ENCODE measurements around the gene GNB4.

Gene GNB4

GRCh38 chr3:179451265-179452175 lies at the start of gene GNB4:
GNB4 (minus strand) TSS chr3:179451470; CDS start chr3:179426200, 25,270 bp downstream.
- DNase-seq: peak; percentile 56 to 78

- no peak for DNase-seq
Measured at GRCh38 chr3:179495483-179495882, 44.2 kb upstream of the GNB4 start.

GRCh38 chr3:179493260-179493659 lies 42.0 kb upstream of the GNB4 start:
- DNase-seq: no peak

GRCh38 chr3:179488213-179488612 lies 36.9 kb upstream of the GNB4 start:
- no peak for DNase-seq

GRCh38 chr3:179486806-179487205 lies 35.5 kb upstream of the GNB4 start:
- DNase-seq: no peak

- no peak for DNase-seq
Measured at GRCh38 chr3:179482857-179483256, 31.6 kb upstream of the GNB4 start.

GRCh38 chr3:179476215-179476614 lies 24.9 kb upstream of the GNB4 start:
- no peak for DNase-seq

- no peak for DNase-seq
Measured at GRCh38 chr3:179474480-179474879, 23.2 kb upstream of the GNB4 start.

- peak in 1 of 2 donors; percentile 19 for DNase-seq
Measured at GRCh38 chr3:179473565-179473964, 22.3 kb upstream of the GNB4 start.

GRCh38 chr3:179464323-179465092 lies 13.2 kb upstream of the GNB4 start:
- peak in 1 of 2 donors; percentile 7 for DNase-seq

GRCh38 chr3:179463319-179463718 lies 12.0 kb upstream of the GNB4 start:
- no peak for DNase-seq

GRCh38 chr3:179460260-179460659 lies 9.0 kb upstream of the GNB4 start:
- DNase-seq: no peak

GRCh38 chr3:179455954-179456353 lies 4.7 kb upstream of the GNB4 start:
- no peak for DNase-seq

GRCh38 chr3:179454887-179455286 lies 3.6 kb upstream of the GNB4 start:
- no peak for DNase-seq

- no peak for DNase-seq
Measured at GRCh38 chr3:179453967-179454366, 2.7 kb upstream of the GNB4 start.

GRCh38 chr3:179452872-179453271 lies 1.6 kb upstream of the GNB4 start:
- no peak for DNase-seq

- DNase-seq: no peak
Measured at GRCh38 chr3:179452176-179452564, 900 bp upstream of the GNB4 start.

GRCh38 chr3:179450901-179451264 lies 387 bp downstream of the GNB4 start:
- peak in 1 of 2 donors; percentile 34 for DNase-seq

- no peak for DNase-seq
Measured at GRCh38 chr3:179450261-179450701, 989 bp downstream of the GNB4 start.

GRCh38 chr3:179449636-179450035 lies 1.6 kb downstream of the GNB4 start:
- no peak for DNase-seq

GRCh38 chr3:179447251-179447650 lies 4.0 kb downstream of the GNB4 start:
- no peak for DNase-seq

GRCh38 chr3:179446501-179446900 lies 4.8 kb downstream of the GNB4 start:
- no peak for DNase-seq

GRCh38 chr3:179438841-179439240 lies 12.4 kb downstream of the GNB4 start:
- DNase-seq: peak; percentile 7 to 70

- DNase-seq: no peak
Measured at GRCh38 chr3:179436517-179436916, 14.8 kb downstream of the GNB4 start.

Data from CD4-positive, alpha-beta T cell treated with Interferon alpha-2 for 1 hour (primary cell).